ENCODE results near the gene MMP15.

Gene MMP15

DNA sequence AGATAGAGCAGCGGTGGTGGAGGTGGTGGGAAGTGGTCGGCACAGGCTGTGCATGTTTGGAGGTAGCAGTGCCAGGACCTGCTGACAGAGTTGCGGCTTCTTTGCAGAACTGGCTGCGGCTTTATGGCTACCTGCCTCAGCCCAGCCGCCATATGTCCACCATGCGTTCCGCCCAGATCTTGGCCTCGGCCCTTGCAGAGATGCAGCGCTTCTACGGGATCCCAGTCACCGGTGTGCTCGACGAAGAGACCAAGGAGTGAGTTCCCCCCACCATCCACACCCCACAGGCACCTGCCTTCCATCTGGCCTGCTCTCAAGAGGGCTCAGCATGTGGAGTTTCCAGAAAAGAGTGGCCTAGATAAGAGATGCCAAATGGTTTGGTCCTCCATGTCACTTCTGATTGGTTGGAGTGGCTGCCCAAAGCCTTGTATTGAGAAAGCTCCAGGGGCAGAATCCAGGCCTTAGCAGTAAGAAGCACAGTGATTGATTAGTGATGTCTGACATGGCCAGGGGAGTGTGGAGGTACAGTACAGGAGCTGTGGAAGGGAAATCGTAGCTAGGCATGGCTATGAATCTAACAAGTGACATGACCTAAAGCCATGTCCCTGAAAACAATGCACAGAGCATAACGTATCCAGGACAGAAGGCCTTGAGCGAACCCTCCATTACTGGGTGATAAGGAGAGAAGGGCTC, 12.0 kb downstream of the MMP15 start:
- no peak for DNase-seq

DNA sequence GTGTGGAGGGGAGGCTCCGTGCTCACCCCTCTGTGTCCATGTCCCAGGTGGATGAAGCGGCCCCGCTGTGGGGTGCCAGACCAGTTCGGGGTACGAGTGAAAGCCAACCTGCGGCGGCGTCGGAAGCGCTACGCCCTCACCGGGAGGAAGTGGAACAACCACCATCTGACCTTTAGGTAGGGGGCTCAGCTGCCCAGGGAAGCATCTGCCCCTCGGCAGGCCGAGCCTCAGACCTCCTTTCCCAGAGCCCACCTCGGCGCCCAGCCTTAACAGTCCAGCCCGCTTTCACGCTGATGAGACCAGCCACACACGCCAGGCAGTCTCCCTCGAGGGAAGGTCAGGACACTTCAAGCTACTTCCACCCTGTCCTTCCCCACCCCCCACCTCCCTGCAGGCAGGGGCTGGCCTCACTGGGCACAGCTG, 12.7 kb downstream of the MMP15 start:
- no peak for DNase-seq

DNA sequence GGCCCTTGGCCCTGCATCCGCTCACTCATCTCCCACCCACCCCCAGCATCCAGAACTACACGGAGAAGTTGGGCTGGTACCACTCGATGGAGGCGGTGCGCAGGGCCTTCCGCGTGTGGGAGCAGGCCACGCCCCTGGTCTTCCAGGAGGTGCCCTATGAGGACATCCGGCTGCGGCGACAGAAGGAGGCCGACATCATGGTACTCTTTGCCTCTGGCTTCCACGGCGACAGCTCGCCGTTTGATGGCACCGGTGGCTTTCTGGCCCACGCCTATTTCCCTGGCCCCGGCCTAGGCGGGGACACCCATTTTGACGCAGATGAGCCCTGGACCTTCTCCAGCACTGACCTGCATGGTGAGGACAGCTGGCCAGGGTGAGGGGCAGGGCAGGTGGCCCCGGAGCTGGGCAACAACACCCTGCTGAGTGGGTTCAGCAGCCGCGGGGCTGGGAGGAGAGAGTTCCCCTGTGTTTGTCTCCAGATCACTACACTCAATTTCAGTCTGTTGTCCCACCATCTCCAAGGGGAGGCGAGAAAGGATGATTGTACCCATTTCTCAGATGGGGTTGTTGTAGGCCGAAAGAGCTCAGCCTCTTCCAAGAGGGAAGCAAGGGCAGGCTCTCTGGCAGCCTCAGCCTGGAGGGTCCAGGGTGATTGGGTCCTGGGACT, 14.4 kb downstream of the MMP15 start:
- no peak for DNase-seq

DNA sequence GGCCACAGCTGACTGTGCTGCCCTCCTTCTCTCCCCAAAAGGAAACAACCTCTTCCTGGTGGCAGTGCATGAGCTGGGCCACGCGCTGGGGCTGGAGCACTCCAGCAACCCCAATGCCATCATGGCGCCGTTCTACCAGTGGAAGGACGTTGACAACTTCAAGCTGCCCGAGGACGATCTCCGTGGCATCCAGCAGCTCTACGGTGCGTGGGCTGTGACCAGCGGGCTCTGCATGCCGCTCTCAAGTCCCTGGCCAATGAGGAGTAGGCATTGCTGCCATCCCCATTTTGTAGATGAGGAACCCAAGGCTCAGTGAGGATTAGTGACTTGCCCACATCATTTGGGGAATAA, 14.9 kb downstream of the MMP15 start:
- no peak for DNase-seq

DNA sequence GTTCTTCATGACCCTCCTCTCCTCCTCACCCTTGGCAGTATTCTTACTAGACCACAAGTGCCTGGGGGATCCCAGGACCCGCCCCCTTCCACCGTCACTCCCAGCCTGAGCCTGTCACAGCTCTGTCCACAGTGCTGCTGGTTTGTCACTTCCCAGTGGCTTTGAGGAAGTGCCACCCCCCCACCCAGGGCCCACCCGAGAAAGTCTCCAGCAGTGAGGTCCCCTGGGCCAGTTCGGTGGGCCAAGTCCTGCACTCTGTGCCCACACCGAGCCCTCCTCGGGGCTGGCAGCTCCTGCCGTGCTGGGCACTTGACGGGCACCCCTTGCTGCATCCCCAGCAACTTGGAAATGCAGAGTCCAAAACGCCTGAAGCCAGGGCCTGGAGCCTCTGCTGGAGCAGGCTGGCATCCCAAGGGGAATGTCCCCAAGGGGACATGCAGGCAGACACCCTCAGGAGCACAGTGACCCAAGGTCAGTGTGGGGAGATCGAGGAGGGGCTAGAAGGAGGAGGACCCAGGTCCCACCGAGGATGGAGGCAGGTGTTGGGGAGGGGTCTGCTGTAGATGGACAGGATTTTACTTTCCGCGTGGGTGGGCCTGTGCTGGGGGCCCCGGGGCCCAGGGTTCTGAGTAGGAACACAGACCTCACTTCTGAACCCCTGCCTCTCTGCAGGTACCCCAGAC, 15.5 kb downstream of the MMP15 start:
- no peak for DNase-seq

DNA sequence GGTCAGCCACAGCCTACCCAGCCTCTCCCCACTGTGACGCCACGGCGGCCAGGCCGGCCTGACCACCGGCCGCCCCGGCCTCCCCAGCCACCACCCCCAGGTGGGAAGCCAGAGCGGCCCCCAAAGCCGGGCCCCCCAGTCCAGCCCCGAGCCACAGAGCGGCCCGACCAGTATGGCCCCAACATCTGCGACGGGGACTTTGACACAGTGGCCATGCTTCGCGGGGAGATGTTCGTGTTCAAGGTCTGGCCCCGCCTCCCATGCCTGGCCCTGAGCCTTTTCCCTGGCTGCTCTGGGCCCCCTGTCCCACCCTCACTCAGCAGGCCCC, 16.0 kb downstream of the MMP15 start:
- no peak for DNase-seq

DNA sequence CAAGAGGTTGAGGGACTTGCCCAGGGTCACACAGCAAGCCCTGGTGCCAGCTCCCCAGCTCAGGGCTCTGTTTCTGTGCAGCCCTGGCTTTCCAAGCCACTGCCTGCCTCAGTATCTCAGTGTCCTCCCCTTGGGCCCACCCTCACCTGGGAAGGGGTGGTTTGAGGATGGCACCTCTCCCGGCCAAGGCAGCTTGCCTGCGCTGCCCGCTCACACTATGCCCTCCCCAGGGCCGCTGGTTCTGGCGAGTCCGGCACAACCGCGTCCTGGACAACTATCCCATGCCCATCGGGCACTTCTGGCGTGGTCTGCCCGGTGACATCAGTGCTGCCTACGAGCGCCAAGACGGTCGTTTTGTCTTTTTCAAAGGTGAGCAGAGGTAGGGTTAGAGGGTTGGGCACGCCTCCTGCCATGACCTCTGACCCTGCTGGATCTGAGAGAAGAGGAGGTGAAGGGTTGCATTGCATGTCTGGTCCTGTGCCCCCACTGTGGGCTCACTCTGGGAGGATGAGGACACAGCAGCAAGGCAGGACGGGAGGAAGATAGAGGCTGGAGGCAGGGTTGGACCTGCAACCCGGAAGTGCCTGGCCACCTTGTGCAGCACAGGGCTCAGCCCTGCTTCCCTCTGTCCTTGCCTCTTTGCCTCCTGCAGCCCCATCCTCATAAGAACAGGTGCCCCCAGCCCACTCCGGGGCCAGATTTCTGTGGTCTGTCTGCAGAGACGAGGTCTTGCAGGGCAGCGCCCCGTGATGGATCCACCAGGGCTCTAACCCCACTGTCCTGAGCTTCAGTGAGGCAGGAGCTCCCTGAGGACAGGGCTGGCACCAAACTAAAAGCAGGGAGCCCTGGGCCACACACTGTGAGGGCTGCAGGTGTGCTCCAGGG, 16.7 kb downstream of the MMP15 start:
- no peak for DNase-seq

DNA sequence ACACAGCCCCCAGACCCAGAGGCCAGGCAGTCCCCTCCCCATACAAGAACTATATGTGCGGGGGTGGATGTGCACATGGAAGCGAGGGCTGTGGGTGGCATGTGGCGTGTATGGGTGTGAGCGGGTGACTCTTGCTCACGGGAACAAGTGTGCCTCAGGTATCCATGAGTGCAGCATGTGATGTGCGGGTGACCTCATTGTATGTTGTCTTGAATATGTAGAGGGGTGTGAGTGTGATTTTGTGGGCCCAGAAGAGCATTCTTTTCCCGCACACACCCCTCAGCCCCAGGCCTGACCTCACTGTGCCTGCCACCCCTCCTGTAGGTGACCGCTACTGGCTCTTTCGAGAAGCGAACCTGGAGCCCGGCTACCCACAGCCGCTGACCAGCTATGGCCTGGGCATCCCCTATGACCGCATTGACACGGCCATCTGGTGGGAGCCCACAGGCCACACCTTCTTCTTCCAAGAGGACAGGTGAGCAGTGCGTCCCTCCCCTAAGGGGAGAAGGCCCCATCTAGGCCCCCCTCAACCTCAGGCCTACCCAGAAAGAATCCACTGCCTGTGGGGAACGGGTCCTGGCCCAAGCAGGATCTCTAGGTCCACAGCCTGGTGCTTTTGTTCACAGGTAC, 17.4 kb downstream of the MMP15 start:
- no peak for DNase-seq

DNA sequence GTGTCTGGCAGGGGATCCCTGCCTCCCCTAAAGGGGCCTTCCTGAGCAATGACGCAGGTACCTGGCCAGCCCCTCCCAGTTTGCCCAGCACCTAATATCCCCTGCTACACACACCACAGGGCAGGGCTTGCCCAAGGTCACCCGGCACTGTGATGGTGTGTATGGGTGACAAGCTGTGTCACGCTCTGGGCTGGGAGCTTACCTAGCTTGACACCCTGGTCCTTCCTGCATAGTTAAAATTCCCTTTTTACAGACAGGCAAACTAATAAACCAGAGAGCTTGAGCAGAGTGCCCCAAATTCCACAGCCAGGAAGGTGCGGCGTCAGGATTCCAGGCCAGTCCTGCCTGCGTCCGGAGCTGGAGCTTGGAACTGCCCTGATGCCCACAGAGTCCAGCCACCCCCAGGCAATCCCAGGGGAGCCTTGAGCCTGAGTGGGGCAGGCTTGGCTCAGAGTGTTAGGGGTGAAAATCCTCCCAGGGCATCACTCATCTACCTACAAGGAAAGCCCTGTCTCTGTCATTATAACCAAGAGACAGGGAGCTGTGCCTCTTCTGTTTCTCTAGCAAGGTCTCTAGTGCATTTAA, 18.1 kb downstream of the MMP15 start:
- no peak for DNase-seq

DNA sequence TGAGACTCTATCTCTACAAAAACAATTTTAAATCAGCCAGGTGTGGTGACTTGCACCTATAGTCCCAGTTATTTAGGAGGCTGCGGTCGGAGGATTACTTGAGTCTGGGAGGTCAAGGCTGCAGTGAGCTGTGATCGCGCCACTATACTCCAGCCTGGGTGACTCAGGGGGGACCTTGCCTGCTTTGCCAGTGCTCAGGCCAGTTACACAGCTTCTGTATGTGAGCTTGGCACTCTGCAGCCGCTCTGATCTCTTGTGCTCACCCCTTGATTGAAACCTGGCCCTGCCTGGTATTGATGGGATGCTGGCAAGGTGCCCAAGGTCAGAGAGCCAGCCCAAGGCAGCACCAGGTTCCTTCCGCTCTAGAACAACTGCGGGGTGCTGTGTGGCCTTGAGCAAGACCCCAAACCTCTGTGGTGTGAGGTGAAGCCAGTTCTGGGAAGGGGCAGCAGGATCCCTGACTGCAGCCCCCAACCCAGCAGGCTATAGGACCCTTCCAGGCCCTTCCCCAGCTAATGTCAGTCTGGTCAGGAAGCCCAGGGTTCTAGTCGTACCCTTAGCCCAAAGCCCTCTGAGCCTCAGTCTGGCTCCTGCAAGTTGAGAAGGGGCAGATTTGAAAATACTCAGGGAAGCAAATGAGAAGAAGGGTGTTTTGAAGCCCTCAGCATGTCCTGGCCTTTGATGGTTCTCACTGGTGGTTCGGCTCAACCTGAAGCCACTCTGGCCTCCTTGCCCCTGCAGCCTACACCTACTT, 18.9 kb downstream of the MMP15 start:
- DNase-seq, result no peak

DNA sequence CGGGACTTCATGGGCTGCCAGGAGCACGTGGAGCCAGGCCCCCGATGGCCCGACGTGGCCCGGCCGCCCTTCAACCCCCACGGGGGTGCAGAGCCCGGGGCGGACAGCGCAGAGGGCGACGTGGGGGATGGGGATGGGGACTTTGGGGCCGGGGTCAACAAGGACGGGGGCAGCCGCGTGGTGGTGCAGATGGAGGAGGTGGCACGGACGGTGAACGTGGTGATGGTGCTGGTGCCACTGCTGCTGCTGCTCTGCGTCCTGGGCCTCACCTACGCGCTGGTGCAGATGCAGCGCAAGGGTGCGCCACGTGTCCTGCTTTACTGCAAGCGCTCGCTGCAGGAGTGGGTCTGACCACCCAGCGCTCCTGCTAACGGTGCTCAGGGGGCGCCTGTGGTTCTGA, 19.5 kb downstream of the MMP15 start:
- no peak for DNase-seq

DNA sequence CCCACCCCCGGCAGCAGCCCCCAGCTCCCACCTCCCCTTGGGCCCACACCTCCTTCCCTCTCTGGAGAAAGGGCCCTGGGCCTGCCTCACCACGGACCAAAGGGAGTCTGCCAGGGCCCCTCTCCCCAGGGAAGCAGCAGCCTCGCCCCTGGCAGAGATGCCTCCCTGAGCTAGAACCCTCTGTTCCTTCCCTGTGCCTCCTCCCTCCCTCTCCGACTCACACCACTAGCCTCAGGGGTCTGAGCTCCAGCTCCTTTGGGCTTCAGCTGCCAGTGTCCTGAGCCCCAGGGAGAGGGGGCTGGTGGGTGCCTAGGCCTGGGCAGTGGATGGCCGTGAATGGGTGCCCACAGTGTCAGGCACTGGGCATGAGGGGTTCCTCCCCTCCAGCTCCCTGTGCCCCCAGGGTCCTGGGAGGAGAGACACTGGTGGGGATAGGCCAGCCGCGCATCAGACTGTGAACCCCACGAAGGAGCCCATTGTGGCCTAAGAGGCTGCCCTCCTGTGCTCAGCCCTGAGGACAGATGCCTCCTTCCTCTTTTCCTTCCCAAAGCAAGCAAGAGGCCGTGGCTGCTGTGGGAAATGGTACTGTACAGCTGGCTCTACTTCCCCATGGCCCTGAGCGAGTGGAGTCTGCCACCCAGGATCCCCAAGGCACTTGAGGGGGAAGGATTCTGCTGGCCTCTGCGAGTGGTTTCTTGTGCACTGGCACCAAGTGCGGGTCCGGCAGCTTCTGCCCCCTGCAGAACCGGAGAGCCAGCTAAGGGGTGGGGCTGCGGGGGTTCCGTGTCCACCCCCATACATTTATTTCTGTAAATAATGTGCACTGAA, 20.7 kb downstream of the MMP15 start:
- DNase-seq, result no peak

DNA sequence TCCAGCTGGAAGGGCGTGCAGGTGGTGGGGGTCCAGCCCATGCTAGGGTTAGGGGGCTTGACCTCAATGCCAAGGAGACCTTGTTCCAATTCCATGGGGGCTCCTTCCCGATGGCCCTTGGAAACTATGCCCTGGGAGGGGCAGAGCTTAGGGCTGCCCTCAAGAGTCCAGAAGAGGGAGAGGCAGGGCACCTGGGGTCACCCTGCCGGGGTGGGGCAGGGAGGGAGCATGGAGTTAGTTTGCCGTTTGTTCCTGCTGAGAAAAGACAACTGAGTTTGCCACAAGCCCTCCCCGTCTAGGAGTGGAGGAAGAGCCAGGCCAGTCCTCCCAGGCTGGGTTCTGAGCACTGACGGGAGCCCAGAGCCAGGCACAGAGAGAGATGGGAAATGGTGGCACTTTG, 21.4 kb downstream of the MMP15 start:
- no peak for DNase-seq

DNA sequence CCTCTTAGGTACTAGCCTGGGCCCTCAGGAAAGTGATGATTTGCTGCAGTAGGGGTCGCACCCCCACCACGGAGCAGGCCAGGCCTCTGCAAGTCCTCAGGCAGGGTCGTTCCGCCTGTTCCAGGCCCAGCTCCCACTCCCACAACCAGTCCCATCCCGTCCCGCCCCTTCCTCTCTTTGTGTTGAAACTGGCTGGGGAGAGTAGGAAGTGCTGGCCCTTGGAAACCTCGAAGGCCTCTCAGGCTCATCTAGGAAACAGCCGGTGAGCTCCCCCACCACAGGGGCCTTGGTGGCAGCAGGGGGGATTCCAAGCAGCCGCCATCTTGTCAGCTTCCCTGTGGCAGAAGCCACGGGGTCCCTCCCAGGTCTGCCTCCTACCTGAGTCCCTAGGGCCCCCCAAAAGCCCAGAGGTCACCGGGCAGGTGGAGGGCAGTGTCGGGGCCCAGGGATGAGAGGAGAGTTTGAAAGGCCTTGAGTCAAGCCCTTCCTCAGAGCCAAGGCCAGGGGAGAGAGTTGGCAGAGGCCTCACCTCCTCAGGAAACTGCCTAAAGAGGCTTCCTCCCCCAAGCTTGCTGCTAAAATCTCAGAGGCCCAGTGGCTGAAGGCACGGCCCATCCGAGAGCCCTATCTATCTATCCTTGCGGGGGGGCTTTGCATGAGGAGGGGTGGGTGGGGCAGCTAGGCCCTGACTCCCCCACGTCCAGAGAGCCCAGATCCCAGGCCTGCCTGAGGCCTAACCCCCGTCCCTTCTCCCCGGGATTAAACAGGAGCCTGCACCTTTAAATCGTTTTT, 22.2 kb downstream of the MMP15 start:
- no peak for DNase-seq

DNA sequence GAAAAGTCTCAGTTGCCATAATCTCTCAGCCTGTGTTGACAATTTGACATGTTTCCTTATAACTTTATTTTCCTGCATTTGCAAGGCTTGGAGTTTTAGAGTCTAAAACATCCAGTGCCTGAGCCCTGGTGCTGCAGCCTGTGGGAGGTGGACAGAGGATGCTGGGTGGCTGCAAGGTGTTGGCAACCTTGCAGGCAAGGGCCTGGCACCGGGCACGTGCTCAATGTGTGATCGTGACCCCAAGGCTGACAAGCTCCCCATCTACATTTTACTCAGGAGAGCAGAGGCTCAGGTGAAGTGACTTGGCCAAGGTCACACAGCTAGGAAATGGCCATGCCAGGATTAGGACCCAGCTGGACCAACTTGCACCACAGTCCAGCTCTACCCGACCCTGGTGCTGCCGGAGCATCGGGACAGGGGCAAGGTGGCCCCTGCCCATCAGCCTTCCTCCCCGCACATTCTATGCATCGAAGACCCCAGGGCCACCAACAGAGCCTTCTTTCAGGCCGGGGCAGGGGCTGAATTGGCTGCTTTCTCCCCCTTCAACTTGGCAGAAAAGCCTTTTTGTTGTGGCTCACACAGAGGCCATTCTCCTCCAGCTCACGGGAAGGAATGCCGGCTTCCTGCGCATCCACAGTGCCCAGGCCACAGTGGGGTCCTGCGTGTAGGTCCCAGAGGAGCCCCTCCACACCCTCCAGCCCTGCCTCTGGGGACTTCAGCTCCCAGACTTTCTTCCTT, 23.1 kb downstream of the MMP15 start:
- DNase-seq, result no peak

DNA sequence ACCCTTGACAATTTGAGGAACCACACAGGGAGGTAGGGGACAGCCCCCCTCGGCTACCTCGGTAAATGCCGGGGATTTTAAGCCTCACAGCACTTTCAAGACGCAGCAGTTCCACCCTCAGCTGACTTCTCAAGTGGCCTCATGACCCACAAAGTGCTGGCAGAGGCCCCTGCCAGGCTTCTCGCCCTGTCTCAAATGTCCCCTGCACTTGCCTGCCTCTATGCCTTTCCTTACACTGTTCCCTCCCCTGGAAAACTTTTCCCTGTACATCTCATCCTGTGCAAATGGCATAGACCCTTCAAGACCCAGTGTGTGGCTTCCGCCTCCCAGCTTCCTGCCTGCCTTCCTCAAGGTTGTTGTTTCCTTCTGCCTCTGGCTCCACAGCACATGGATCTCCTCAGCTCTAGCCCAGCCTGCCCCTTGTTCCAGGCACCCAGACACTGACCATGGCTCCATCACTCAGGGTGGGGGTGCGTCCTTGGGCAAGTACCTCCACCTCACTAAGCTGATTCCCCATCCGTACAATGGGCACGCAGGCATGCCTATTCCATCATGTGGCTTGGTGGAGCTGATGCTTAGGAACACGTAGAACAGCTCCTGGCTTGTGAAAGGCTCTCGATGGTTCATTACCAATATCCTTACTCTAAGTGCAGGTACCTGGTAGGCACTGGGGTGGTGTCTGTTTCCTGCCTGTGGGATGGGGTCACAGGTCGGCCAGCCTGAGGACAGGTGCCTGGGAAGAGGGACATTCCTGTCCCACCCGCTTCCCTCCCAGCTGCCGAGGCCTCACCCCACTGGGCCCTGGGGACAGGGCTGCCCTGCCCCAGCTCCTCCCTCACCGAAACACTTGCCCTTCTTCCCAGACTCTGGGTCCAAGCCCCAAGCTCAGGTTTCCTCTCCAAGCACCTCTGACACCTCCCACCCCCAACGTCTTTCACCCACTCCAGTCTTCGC, 24.0 kb downstream of the MMP15 start:
- no peak for DNase-seq

DNA sequence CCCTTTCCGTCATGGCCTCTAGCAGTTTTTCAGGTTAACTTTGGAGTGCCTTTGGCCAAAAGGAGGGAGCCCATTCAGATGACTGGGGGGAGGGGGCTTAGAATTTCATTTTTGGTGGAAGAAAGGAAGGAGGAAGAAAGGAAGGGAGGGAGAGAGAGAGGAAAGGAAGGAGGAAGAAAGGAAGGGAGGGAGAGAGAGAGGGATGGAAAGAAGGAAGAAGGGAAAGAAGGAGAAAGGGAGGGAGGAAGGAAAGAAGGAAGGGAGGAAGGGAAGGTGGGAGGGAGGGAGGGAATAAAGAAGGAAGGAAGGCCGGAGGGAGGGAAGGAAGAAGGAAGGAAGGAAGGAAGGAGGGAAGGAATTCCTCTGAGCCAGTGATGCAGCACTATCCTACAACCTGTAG, 25.7 kb downstream of the MMP15 start:
- DNase-seq, result no peak
